Activated B cell treated with CpG ODN at 0.5 μM for 24 hours (primary cell): Measurements from ENCODE around the gene CHEK1. TPM values are rescaled to one million over a fixed set of nuclear protein-coding genes. Genes with fewer than 3 reads are reported as not detected.

ENCODE experiments used
- ATAC-seq: fragments of 200-7000 bp; cut with Tn5 transposase; one replicate; pipeline ENCODE4 v1.10.0; 2021; ENCODE audit warnings: low read depth, mild to moderate bottlenecking, moderate library complexity
- CTCF ChIA-PET: fragments of 350-600 bp; sonication (Branson Sonifier 250); formaldehyde crosslinking; loops from one replicate; lab custom pipeline; 2021; ENCODE audit warnings: antibody characterized with exemption; lab: Charles Lee
- POLR2A ChIA-PET: fragments of 350-600 bp; sonication (Branson Sonifier 250); formaldehyde crosslinking; loops from one replicate; lab custom pipeline; 2021; ENCODE audit warnings: antibody characterized with exemption; lab: Charles Lee
- DNase-seq: peaks from one replicate; pipeline ENCODE4 v3.0.0; 2022
- H3K27ac Mint-ChIP-seq: one replicate; pipeline ENCODE4 v1.8.0; 2020; ENCODE audit warnings: mixed read lengths
- H3K27me3 Mint-ChIP-seq: one replicate; pipeline ENCODE4 v1.8.0; 2021; ENCODE audit warnings: mixed read lengths
- H3K36me3 Mint-ChIP-seq: one replicate; pipeline ENCODE4 v1.8.0; 2021; ENCODE audit warnings: low read depth, mixed read lengths
- H3K4me1 Mint-ChIP-seq: one replicate; pipeline ENCODE4 v1.8.0; 2021; ENCODE audit warnings: mixed read lengths
- H3K4me3 Mint-ChIP-seq: one replicate; pipeline ENCODE4 v1.8.0; 2020; ENCODE audit warnings: mild to moderate bottlenecking, mixed read lengths
- H3K9me3 Mint-ChIP-seq: one replicate; pipeline ENCODE4 v1.8.0; 2020; ENCODE audit warnings: mixed read lengths
- CTCF ChIP-seq: fragments of 200-600 bp; IDR thresholded peaks from one replicate; pipeline ENCODE4 v1.8.0; 2022; ENCODE audit warnings: antibody characterized with exemption, mild to moderate bottlenecking
- intact Hi-C: fragments of 100-400 bp; cut with micrococcal nuclease; formaldehyde crosslinking; loops from one replicate; pipeline ENCODE4 v1.15.1; 2024
- total RNA-seq: library from RNA; stranded (reverse); gene quantifications from 2 replicates; pipeline ENCODE4 v1.2.3, GENCODE V29; 2022

CHEK1 gene
- total RNA-seq, 1 donor from 2014 or later = 9.6 TPM

GRCh38 chr11:125685228-125685627 is 60.3 kb downstream of the CHEK1 start:
- POLR2A ChIA-PET = no interaction called here
- no peak for ATAC-seq
- no peak for TF ChIP-seq CTCF
- H3K4me3 Mint-ChIP-seq = no peak overlapping the region
- H3K9me3 Mint-ChIP-seq = no peaks in the 10 kb centered on the region
- CTCF ChIA-PET = no interaction called here
- intact Hi-C loops = no loop called here
- H3K4me1 Mint-ChIP-seq = no peaks in the 10 kb centered on the region
- no peak for DNase-seq
- no peaks in the 10 kb centered on the region for H3K36me3 Mint-ChIP-seq
- no peak overlapping the region for H3K27ac Mint-ChIP-seq
- no peaks in the 10 kb centered on the region for H3K27me3 Mint-ChIP-seq

GRCh38 chr11:125688066-125688465 is 63.1 kb downstream of the CHEK1 start:
- TF ChIP-seq CTCF = no peak

GRCh38 chr11:125688632-125689031 is 63.7 kb downstream of the CHEK1 start:
- H3K4me3 Mint-ChIP-seq = no peak overlapping the region
- no peaks in the 10 kb centered on the region for H3K9me3 Mint-ChIP-seq
- CTCF ChIA-PET = interaction anchor here (1.2 kb wide), 1 partner anchor 9 kb away, joined by 3 read pairs; the partner anchor contains the start of gene ACRV1
- no peak overlapping the region for H3K27ac Mint-ChIP-seq
- no peak for TF ChIP-seq CTCF
- intact Hi-C loops = no loop called here
- DNase-seq (no peak), ATAC-seq (no peak)
- H3K36me3 Mint-ChIP-seq = no peaks in the 10 kb centered on the region
- H3K4me1 Mint-ChIP-seq = no peaks in the 10 kb centered on the region
- no peaks in the 10 kb centered on the region for H3K27me3 Mint-ChIP-seq
- POLR2A ChIA-PET = interaction anchor here (0.6 kb wide), 1 partner anchor 112 kb away, joined by 3 read pairs; no protein-coding TSS in a partner anchor

More at GRCh38 chr11:125688066-125688465, 63.1 kb downstream of the CHEK1 start:
- ChIA-PET CTCF (no interaction called here), POLR2A (no interaction called here)
- no peaks in the 10 kb centered on the region for H3K4me1 Mint-ChIP-seq
- H3K4me3 Mint-ChIP-seq = no peak overlapping the region
- H3K27me3 Mint-ChIP-seq = no peaks in the 10 kb centered on the region
- H3K9me3 Mint-ChIP-seq = no peaks in the 10 kb centered on the region
- H3K36me3 Mint-ChIP-seq = no peaks in the 10 kb centered on the region
- DNase-seq (no peak), ATAC-seq (no peak)
- no peak overlapping the region for H3K27ac Mint-ChIP-seq
- intact Hi-C loops = no loop called here

DNA sequence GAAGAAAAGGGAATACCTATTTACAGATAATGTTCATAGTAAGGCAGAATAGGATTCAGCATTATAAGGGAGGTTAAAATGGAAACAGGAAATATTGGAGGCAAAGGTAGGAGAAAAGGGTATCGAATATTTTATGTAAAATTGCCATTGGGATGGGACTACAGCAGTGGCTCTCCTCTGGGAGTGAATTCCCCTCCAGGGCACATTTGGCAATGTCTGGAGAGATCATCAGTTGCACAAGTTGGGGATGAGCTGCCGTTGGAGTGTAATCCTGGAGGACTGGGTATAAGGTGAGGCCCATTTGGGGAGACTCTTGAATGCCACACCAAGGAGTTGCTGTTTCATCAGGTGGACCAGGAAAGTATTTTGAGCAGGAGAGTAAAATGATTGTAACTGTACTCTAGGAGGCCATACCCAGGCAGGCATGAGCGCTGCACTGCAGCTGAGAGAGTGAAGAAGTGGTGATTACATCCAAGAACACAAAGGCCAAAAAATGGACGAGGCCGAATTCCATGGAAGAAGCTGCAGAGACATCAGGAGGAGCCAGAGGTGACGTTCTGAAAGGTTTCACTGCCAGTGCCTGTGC is 64.4 kb downstream of the CHEK1 start:
- ATAC-seq (no peak), DNase-seq (no peak)
- Mint-ChIP-seq H3K4me3 (no peak overlapping the region), H3K36me3 (no peaks in the 10 kb centered on the region), H3K27ac (no peak overlapping the region), H3K9me3 (no peaks in the 10 kb centered on the region), H3K27me3 (no peaks in the 10 kb centered on the region), H3K4me1 (no peaks in the 10 kb centered on the region)
- ChIA-PET CTCF (interaction anchor here (1.2 kb wide), 1 partner anchor 9 kb away, joined by 3 read pairs; the partner anchor contains the start of gene ACRV1), POLR2A (interaction anchor here (0.6 kb wide), 1 partner anchor 111 kb away, joined by 3 read pairs; no protein-coding TSS in a partner anchor)
- intact Hi-C loops = no loop called here
- TF ChIP-seq CTCF = no peak

GRCh38 chr11:125690006-125690405 is 65.0 kb downstream of the CHEK1 start:
- no peak for TF ChIP-seq CTCF
- no peak for DNase-seq
- Mint-ChIP-seq H3K27me3 (no peaks in the 10 kb centered on the region), H3K4me3 (no peak overlapping the region), H3K4me1 (no peaks in the 10 kb centered on the region), H3K9me3 (no peaks in the 10 kb centered on the region), H3K36me3 (no peaks in the 10 kb centered on the region), H3K27ac (no peak overlapping the region)
- ATAC-seq = no peak
- ChIA-PET CTCF (interaction anchor here (1.2 kb wide), 1 partner anchor 10 kb away, joined by 3 read pairs; the partner anchor contains the start of gene ACRV1), POLR2A (no interaction called here)
- intact Hi-C loops = no loop called here
